OCI-LY7 (cell line): ENCODE results near the gene PGAP6.

Source experiments
- CTCF ChIP-seq: fragments of 200-600 bp; sonication (generic); conservative IDR thresholded peaks from 2 replicates; pipeline ENCODE4 v1.5.1; 2014; ENCODE audit warnings: mild to moderate bottlenecking, antibody characterized with exemption, low read length, moderate library complexity, mixed read lengths
- EZH2phosphoT487 ChIP-seq: fragments of 200-600 bp; sonication (generic); IDR thresholded peaks from 2 replicates; pipeline ENCODE4 v1.6.1; 2018; ENCODE audit warnings: low read depth, borderline replicate concordance, mild to moderate bottlenecking, mixed run types, antibody characterized with exemption, low read length, moderate library complexity, mixed read lengths

GRCh38 chr16:379183-379960 lies 2.4 kb downstream of the PGAP6 start:
- TF ChIP-seq CTCF (no peak), EZH2phosphoT487 (no peak)
